Endothelial cell of umbilical vein (primary cell): Measurements from ENCODE around the gene CCDC91. TPM values are rescaled to one million over a fixed set of nuclear protein-coding genes. Genes with fewer than 3 reads are reported as not detected.

Source experiments
- BruUV-seq: library from RNA; stranded (reverse); fragments of 400-500 nt; replicated peaks from 2 replicates; lab custom pipeline; 2021; lab: Mats Ljungman, UMichigan
- CTCF ChIA-PET: fragments of 300-600, 350-600 bp; sonication (Branson Sonifier 250); formaldehyde crosslinking; loops from one replicate; lab custom pipeline; 2021; ENCODE audit warnings: antibody characterized with exemption, inconsistent platforms; lab: Charles Lee
- POLR2A ChIA-PET: fragments of 300-600, 350-600 bp; sonication (Branson Sonifier 250); formaldehyde crosslinking; loops from one replicate; lab custom pipeline; 2021; ENCODE audit warnings: antibody characterized with exemption, inconsistent platforms; lab: Charles Lee
- DNase-seq: peaks from one replicate; pipeline ENCODE4 v3.0.0-alpha.2; 2011; ENCODE audit warnings: low read depth, low spot score
- FAIRE-seq: peaks from 2 replicates; lab custom pipeline; 2011; peaks lifted over from hg19 to GRCh38; lab: Jason Lieb, UNC
- H2AFZ ChIP-seq: 2 replicates; pipeline ENCODE4 v1.6.0; 2012; ENCODE audit warnings: low read depth, low read length, control low read depth, inconsistent platforms
- H3K27ac ChIP-seq: 2 replicates; pipeline ENCODE4 v1.5.1; 2011; ENCODE audit warnings: low read depth, mild to moderate bottlenecking, control low read depth, low read length, moderate library complexity; ENCODE audit not compliant: insufficient read depth
- H3K27me3 ChIP-seq, 2 experiments: 2 replicates each; pipeline versions ENCODE4 v1.6.0 to v1.6.1; 2011; ENCODE audit warnings: low read length in 2 of 2, mixed read lengths in 1 of 2; ENCODE audit not compliant: control insufficient read depth in 2 of 2, insufficient read depth in 2 of 2
- H3K36me3 ChIP-seq, 2 experiments: 2 replicates in 1 of 2; 3 replicates in 1 of 2; pipeline ENCODE4 v1.5.1; 2011; ENCODE audit warnings: low read length in 2 of 2, mild to moderate bottlenecking in 1 of 2, moderate library complexity in 1 of 2; ENCODE audit not compliant: control insufficient read depth in 2 of 2, insufficient read depth in 2 of 2; ENCODE audit errors: extremely low read depth in 1 of 2
- H3K4me1 ChIP-seq: 3 replicates; pipeline ENCODE4 v1.5.1; 2011; ENCODE audit warnings: mild to moderate bottlenecking, low read length; ENCODE audit not compliant: control insufficient read depth, insufficient read depth; ENCODE audit errors: extremely low read depth
- H3K4me2 ChIP-seq: 2 replicates; pipeline ENCODE4 v1.6.1; 2011; ENCODE audit warnings: low read length, control low read depth, mixed read lengths; ENCODE audit not compliant: insufficient read depth
- H3K4me3 ChIP-seq, 3 experiments: fragments of 200-600 bp in 1 of 3; sonication (generic), shearing (Covaris generic) in 1 of 3; replicated peaks in 1 of 3; 2 replicates each; pipeline ENCODE4 v1.5.1; 2011 to 2016; ENCODE audit warnings: control low read depth in 3 of 3, low read length in 3 of 3, mild to moderate bottlenecking in 2 of 3, inconsistent platforms in 1 of 3, low read depth in 1 of 3, moderate library complexity in 1 of 3; ENCODE audit not compliant: insufficient read depth in 1 of 3
- H3K79me2 ChIP-seq: 2 replicates; pipeline ENCODE4 v1.6.0; 2012; ENCODE audit warnings: low read length, inconsistent platforms; ENCODE audit not compliant: control insufficient read depth, insufficient read depth
- H3K9ac ChIP-seq: replicated peaks from 2 replicates; pipeline ENCODE3; 2011; ENCODE audit warnings: low read length, control low read depth; ENCODE audit not compliant: insufficient read depth; ENCODE audit errors: extremely low read depth
- H3K9me1 ChIP-seq: replicated peaks from 3 replicates; pipeline ENCODE4 v1.6.0; 2011; ENCODE audit warnings: mild to moderate bottlenecking, low read length; ENCODE audit not compliant: control insufficient read depth, insufficient read depth; ENCODE audit errors: extremely low read depth
- H3K9me3 ChIP-seq: replicated peaks from 2 replicates; pipeline ENCODE4 v1.5.1; 2012; ENCODE audit warnings: low read length, inconsistent platforms; ENCODE audit not compliant: control insufficient read depth, insufficient read depth
- H4K20me1 ChIP-seq: replicated peaks from 2 replicates; pipeline ENCODE3; 2011; ENCODE audit warnings: mild to moderate bottlenecking, low read length; ENCODE audit not compliant: control insufficient read depth, insufficient read depth; ENCODE audit errors: extremely low read depth
- CTCF ChIP-seq, 2 donors: IDR thresholded peaks; 1 replicate in 1 of 2; 2 replicates in 1 of 2; pipeline ENCODE4 v1.5.1; 2011; ENCODE audit warnings: low read length in 2 of 2, mild to moderate bottlenecking in 2 of 2, moderate library complexity in 2 of 2, control low read depth in 1 of 2, inconsistent platforms in 1 of 2, low read depth in 1 of 2; ENCODE audit not compliant: insufficient read depth in 1 of 2; ENCODE audit errors: extremely low read depth in 1 of 2
- EZH2 ChIP-seq: IDR thresholded peaks from 2 replicates; pipeline ENCODE4 v1.6.1; 2012; ENCODE audit warnings: borderline replicate concordance, low read depth, mild to moderate bottlenecking, moderate library complexity, low read length, inconsistent platforms; ENCODE audit not compliant: severe bottlenecking
- FOS ChIP-seq: IDR thresholded peaks from 2 replicates; pipeline ENCODE4 v1.6.1; 2011; ENCODE audit warnings: mild to moderate bottlenecking, low read length, moderate library complexity, borderline replicate concordance; ENCODE audit not compliant: insufficient read depth
- GATA2 ChIP-seq: IDR thresholded peaks from 2 replicates; pipeline ENCODE4 v1.7.0; 2011; ENCODE audit warnings: low read depth, mild to moderate bottlenecking, moderate library complexity, mixed read lengths, low read length; ENCODE audit not compliant: insufficient read length, insufficient read depth
- JUN ChIP-seq: IDR thresholded peaks from 2 replicates; pipeline ENCODE4 v1.6.1; 2011; ENCODE audit warnings: borderline replicate concordance, low read depth; ENCODE audit not compliant: insufficient read length, insufficient read depth
- MAX ChIP-seq: IDR thresholded peaks from 2 replicates; pipeline ENCODE4 v1.6.1; 2011; ENCODE audit not compliant: insufficient read depth, insufficient read length
- MYC ChIP-seq: IDR thresholded peaks from one replicate; pipeline ENCODE4 v1.6.1; 2011; ENCODE audit warnings: mild to moderate bottlenecking, low read depth, low read length
- POLR2A ChIP-seq: IDR thresholded peaks from 2 replicates; pipeline ENCODE4 v1.6.1; 2012; ENCODE audit warnings: low read depth, mild to moderate bottlenecking, control low read depth, low read length
- POLR2AphosphoS5 ChIP-seq: IDR thresholded peaks from 2 replicates; pipeline ENCODE4 v1.6.1; 2012; ENCODE audit warnings: low read depth, mild to moderate bottlenecking, control low read depth, low read length, moderate library complexity; ENCODE audit not compliant: insufficient read depth
- dilution Hi-C: fragments of 300-500 bp; cut with MboI; formaldehyde crosslinking; loops from one replicate; pipeline ENCODE4 v1.15.0; 2019; ENCODE audit warnings: low sequenced_read_pairs; ENCODE audit not compliant: extremely low pct_ligation_motif_present
- intact Hi-C: fragments of 100-400 bp; cut with micrococcal nuclease; formaldehyde crosslinking; loops from one replicate; pipeline ENCODE4 v1.10.0; 2022
- polyA plus RNA-seq, 4 experiments: library from polyadenylated mRNA; depleted of rRNA in 3 of 4; stranded (reverse) in 3 of 4; unstranded in 1 of 4; fragments of >200 nt; gene quantifications; 2 replicates each; pipeline versions ENCODE4 v1.2.1 to v1.2.3, GENCODE V29; 2011 to 2012; ENCODE audit warnings: missing spikeins in 1 of 4
- total RNA-seq: library from RNA; stranded (reverse); gene quantifications from 2 replicates; pipeline ENCODE4 v1.2.3, GENCODE V29; 2021

CCDC91 gene
- total and polyA plus RNA-seq, 2 donors (not counting 3 experiments of a cell fraction or from before 2014, with no cell fraction given) = 3.8 to 10.5 TPM

GRCh38 chr12:28456934-28457710, 266.9 kb downstream of the CCDC91 start:
- intact Hi-C loops = no loop called here
- H2AFZ ChIP-seq = no peak overlapping the region
- H3K36me3 ChIP-seq = no peaks in the 10 kb centered on the region
- H3K4me1 ChIP-seq = no peaks in the 10 kb centered on the region
- H4K20me1 ChIP-seq = no peaks in the 10 kb centered on the region
- no peaks in the 10 kb centered on the region for H3K27me3 ChIP-seq
- H3K79me2 ChIP-seq = no peaks in the 10 kb centered on the region
- ChIA-PET CTCF (interaction anchor here (0.6 to 1.2 kb wide), 3 partner anchors 16 to 55 kb away, joined by 3 to 4 read pairs (median 3); no protein-coding TSS in a partner anchor), POLR2A (no interaction called here)
- no peak overlapping the region for H3K4me2 ChIP-seq
- no TSS peak for BruUV-seq
- dilution Hi-C loops = no loop called here
- H3K9me1 ChIP-seq = peaks cover 2% of the 10 kb centered on the region
- TF ChIP-seq EZH2 (no peak), CTCF (IDR thresholded peaks at IDR 0.05; ENCODE audit: extremely low read depth in 1 of 2, insufficient read depth in 1 of 2, low read depth in 1 of 2, low read length in 2 of 2) (no peak), POLR2AphosphoS5 (no peak), MYC (no peak), JUN (no peak), MAX (no peak), POLR2A (no peak), GATA2 (no peak), FOS (no peak)
- FAIRE-seq (no peak), DNase-seq (no peak)
- no peak overlapping the region for H3K27ac ChIP-seq
- no peak overlapping the region for H3K4me3 ChIP-seq
- H3K9ac ChIP-seq = no peak overlapping the region
- H3K9me3 ChIP-seq = no peaks in the 10 kb centered on the region
